ENCODE data around the gene RAPGEF4. TPM values are rescaled to one million over a fixed set of nuclear protein-coding genes. Genes with fewer than 3 reads are reported as not detected.
"Not testable (repeated sequence)": the region's sequence is repeated elsewhere in the genome, so short reads cannot be mapped to it uniquely, and the experiment has no call there.

RAPGEF4 gene
- total RNA-seq, 4 donors from 2014 or later = 16.1 to 26.2 (median 21.3) TPM

DNA sequence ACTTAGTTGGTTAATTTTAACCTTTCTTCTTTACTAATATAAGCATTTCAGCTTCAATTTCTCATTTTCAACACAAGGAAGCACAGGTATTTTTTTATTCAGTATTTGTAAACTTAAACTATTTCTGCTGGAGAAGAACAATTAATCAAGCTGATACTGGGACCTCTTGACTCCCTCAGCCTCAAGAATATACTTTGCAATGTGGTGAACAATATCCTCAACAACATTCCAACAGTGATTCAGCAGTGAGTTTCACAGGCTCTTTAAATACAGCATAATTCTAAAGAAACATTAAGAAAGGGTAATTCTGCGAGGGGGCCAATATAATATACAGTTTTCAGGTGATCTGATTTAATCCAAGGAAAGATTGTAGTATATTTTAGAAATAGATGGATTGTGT lies 10.0 kb downstream of the RAPGEF4 start:
- Histone ChIP-seq H3K4me3 (no peak overlapping the region), H3K27ac (no peak overlapping the region), H3K27me3 (no peaks in the 10 kb centered on the region), H3K4me1 (no peaks in the 10 kb centered on the region), H3K9me3 (no peaks in the 10 kb centered on the region), H3K36me3 (no peaks in the 10 kb centered on the region)
- TF ChIP-seq, protein P1, sequence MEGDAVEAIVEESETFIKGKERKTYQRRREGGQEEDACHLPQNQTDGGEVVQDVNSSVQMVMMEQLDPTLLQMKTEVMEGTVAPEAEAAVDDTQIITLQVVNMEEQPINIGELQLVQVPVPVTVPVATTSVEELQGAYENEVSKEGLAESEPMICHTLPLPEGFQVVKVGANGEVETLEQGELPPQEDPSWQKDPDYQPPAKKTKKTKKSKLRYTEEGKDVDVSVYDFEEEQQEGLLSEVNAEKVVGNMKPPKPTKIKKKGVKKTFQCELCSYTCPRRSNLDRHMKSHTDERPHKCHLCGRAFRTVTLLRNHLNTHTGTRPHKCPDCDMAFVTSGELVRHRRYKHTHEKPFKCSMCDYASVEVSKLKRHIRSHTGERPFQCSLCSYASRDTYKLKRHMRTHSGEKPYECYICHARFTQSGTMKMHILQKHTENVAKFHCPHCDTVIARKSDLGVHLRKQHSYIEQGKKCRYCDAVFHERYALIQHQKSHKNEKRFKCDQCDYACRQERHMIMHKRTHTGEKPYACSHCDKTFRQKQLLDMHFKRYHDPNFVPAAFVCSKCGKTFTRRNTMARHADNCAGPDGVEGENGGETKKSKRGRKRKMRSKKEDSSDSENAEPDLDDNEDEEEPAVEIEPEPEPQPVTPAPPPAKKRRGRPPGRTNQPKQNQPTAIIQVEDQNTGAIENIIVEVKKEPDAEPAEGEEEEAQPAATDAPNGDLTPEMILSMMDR (IDR thresholded peaks at IDR 0.05) = no peak
- TF ChIP-seq POLR2A (IDR thresholded peaks at IDR 0.05) = no peak
- intact Hi-C loops (cut with DNase I; ENCODE audit: low total_unique reads) = no loop called here
- DNase-seq = no peak

DNA sequence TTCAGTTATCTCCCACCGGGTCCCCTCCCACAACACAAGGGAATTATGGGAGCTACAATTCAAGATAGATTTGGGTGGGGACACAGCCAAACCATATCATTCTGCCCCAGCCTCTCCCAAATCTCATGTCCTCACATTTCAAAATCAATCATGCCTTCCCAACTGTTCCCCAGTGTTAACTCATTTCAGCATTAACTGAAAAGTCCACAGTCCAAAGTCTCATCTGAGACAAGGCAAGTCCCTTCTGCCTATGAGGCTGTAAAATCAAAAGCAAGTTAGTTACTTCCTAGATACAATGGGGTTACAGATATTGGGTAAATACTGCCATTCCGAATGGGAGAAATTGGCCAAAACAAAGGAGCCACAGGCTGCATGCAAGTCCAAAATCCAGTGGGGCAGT lies 12.9 kb downstream of the RAPGEF4 start:
- H3K4me1 ChIP-seq; DNase-seq; H3K9me3 ChIP-seq; H3K36me3 ChIP-seq; H3K4me3 ChIP-seq; H3K27me3 ChIP-seq; intact Hi-C loops (cut with DNase I; ENCODE audit: low total_unique reads); H3K27ac ChIP-seq: not testable (repeated sequence)

DNA sequence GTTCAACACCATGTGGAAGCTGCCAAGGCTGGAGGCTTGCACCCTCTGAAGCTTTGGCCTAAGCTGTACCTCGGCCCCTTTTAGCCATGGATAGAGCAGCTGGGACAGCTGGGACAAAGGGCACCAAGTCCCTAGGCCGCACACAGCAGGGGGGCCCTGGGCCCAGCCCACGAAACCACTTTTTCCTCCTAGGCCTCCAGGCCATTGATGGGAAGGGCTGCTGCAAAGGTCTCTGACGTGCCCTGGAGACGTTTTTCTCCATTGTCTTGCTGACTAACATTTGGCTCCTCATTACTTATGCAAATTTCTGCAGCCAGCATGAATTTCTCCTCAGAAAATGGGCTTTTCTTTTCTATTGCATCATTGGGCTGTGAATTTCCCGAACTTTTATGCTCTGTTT lies 13.7 kb downstream of the RAPGEF4 start:
- no peaks in the 10 kb centered on the region for H3K9me3 ChIP-seq
- TF ChIP-seq, protein P1 (IDR thresholded peaks at IDR 0.05) = no peak
- no peak for TF ChIP-seq POLR2A (IDR thresholded peaks at IDR 0.05)
- H3K4me1 ChIP-seq = no peaks in the 10 kb centered on the region
- H3K4me3 ChIP-seq = no peak overlapping the region
- H3K27ac ChIP-seq = no peak overlapping the region
- H3K27me3 ChIP-seq = no peaks in the 10 kb centered on the region
- intact Hi-C loops (cut with DNase I; ENCODE audit: low total_unique reads) = no loop called here
- H3K36me3 ChIP-seq = no peaks in the 10 kb centered on the region
- no peak for DNase-seq

DNA sequence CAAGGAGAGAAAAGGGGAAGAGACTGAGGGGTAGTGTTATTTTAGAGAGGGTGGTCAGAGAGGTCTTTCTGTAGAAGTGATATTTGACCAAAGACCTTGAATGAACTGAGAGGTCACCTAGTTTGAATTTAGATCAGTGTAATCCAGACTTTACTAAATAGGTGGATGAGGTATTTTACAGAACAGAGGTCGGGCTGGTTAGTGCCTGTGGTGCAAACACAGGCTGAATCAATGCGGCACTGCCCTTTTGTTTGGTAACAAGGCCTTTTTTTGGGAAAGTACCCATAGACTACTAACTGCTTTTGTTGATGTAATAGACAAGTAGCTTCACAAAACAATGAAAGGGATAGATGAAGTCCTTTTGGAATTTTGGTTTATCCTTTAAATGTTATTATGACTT lies 15.9 kb downstream of the RAPGEF4 start:
- no peaks in the 10 kb centered on the region for H3K9me3 ChIP-seq
- H3K27me3 ChIP-seq = no peaks in the 10 kb centered on the region
- TF ChIP-seq POLR2A (IDR thresholded peaks at IDR 0.05) = no peak
- TF ChIP-seq, protein P1 (IDR thresholded peaks at IDR 0.05) = no peak
- no peak for DNase-seq
- H3K4me3 ChIP-seq = no peak overlapping the region
- H3K36me3 ChIP-seq = no peaks in the 10 kb centered on the region
- intact Hi-C loops (cut with DNase I; ENCODE audit: low total_unique reads) = no loop called here
- no peaks in the 10 kb centered on the region for H3K4me1 ChIP-seq
- no peak overlapping the region for H3K27ac ChIP-seq

DNA sequence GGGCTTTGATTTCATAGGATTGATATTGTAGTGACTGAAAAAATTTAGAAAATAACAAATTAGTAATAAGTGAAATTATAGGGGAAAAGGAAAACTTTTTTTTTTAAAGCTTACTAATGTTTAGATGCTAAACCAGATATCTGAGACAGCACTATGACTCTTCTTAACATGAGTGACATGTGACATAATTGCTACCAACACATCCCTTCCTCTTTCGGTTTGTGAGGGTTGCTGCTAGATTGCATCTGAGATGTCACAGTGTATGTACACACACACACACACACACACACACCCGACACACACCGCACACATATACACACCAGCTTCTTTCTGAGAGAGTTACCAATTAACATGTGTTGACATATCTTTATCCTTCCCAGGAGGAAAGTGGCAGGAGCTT lies 18.0 kb downstream of the RAPGEF4 start:
- Histone ChIP-seq H3K36me3 (no peaks in the 10 kb centered on the region), H3K9me3 (no peaks in the 10 kb centered on the region), H3K27me3 (no peaks in the 10 kb centered on the region), H3K27ac (no peak overlapping the region), H3K4me3 (no peak overlapping the region), H3K4me1 (no peaks in the 10 kb centered on the region)
- intact Hi-C loops (cut with DNase I; ENCODE audit: low total_unique reads) = no loop called here
- no peak for TF ChIP-seq POLR2A (IDR thresholded peaks at IDR 0.05)
- TF ChIP-seq, protein P1 (IDR thresholded peaks at IDR 0.05) = no peak
- no peak for DNase-seq

DNA sequence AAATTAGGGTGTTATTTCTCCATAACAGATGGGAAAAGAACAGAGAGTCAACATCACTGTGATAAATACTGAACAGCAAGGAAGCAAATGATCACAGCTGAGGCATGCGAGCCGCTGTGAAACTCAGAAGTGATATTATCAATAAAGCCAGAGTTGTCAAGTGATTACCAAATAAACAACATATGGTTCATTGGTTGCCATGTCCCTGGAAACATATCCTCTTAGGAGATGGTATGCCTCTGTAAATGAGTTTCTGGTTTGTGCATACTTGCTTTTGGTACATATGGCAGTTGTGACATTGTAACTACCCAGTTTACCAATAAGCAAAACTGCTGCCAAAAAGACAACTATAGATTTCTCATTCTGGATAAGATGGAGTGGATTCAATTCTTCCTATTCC lies 23.8 kb downstream of the RAPGEF4 start:
- H3K4me1 ChIP-seq = no peaks in the 10 kb centered on the region
- H3K27ac ChIP-seq = no peak overlapping the region
- intact Hi-C loops (cut with DNase I; ENCODE audit: low total_unique reads) = no loop called here
- no peak for DNase-seq
- TF ChIP-seq, protein P1 (IDR thresholded peaks at IDR 0.05) = no peak
- TF ChIP-seq POLR2A (IDR thresholded peaks at IDR 0.05) = no peak
- H3K36me3 ChIP-seq = no peaks in the 10 kb centered on the region
- no peaks in the 10 kb centered on the region for H3K27me3 ChIP-seq
- peaks cover 0 to 8% of the 10 kb centered on the region in 2 donors for H3K9me3 ChIP-seq
- H3K4me3 ChIP-seq = no peak overlapping the region
